HG02938 (cell line): ENCODE results near the gene FTO.
"Not testable (repeated sequence)": the region's sequence is repeated elsewhere in the genome, so short reads cannot be mapped to it uniquely, and the experiment has no call there.

Experiments used
- ATAC-seq: cut with Tn5 transposase; IDR thresholded peaks from one replicate; pipeline ENCODE4 v1.9.1; 2021; ENCODE audit warnings: mild to moderate bottlenecking, moderate library complexity; ENCODE audit not compliant: unreplicated experiment

Gene FTO

DNA sequence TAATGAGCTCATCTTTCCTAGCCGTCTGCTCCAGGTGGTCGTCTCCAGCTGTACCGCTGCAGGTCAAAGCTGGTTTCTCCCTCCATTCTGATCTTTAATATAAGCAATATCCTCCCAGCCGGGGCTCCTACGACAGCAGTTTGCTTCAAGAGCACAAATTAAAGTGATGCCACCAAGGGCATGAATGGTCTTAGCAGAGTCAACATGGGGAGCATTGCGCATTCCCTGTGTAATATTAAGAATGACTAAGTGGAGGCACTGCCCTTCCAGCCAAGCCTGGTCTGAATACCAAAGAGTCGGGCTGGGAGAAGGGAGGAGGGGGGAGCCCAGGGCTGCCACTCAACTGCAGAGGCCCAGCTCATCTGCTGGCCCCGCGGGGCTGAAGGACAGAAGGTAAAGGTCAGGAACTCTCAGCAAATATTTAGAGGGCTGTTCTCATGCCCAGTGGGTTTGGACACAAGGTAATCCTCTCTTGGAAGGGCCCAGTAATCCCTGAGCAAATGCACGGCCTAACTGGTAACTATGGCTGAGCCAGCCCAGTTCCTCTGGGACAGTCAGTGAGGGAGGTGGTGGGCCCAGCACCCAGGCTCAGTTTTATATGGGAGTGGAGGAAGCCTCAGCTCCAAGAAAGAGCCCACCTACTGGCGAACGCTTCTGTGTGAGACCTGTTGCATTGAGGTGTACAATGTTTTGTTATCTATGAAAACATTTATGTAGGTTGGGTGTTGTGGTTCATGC is 461.4 kb downstream of the FTO start:
- no peak for ATAC-seq

DNA sequence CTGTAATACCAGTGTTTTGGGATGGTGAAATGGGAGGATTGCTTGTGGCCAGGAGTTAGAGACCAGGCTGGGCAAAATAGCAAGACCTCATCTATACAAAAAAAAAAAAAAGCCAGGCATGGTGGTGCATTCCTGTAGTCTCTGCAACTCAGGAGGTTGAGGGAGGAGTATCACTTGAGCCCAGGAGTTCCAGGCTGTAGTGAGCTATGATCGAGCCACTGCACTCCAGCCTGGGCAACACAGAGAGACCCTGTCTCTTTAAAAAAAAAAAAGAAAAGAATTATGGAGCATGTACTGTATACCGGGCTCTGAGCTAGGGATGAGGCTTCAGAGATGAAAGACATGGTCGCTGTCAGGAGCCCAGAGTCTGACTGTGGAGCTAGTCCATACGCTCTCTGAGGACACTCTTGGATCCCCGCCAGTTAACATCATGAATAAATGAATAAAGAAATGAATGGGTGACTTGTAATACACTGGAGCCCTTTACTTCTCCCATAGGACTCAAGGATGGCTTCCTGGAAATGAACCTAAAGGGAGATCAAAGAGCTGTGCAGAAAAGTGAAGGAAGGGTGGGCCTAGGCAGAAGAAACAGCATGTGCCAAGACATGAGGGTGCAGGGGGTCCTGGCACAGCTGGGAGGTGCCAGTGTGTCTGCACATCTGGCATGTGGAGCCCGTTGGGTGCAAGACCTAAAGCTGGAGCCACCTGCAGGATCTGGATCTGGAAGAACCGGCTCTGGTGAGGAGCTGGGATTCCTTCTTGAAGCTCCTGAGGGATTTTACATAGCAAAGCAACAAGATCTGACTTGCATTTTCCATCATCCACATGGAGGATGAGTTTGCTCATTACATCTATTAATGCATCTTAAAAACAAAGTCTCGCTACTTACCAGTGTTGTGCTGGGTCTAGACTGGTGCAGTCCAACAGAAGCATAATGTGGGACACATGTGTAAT is 462.2 kb downstream of the FTO start:
- ATAC-seq = no peak

DNA sequence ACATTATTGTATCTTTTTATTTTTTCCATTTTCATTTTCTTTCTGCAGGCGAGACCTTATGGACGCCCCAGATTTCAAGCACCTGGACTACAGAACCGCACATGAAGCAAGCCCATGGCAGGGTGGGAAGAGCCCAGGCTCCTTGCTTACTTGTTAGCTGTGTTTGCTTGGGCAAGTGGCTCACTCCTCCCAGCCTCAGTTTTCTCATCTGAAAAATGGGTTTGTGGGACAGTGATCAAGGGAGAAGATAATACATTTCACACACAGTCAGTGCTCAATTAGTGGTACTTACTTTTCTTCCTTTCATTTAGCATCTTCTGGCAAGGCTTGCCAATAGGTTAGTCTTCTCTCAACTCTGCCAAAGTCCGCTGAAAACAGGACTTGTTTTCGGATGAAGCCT is 465.2 kb downstream of the FTO start:
- no peak for ATAC-seq

DNA sequence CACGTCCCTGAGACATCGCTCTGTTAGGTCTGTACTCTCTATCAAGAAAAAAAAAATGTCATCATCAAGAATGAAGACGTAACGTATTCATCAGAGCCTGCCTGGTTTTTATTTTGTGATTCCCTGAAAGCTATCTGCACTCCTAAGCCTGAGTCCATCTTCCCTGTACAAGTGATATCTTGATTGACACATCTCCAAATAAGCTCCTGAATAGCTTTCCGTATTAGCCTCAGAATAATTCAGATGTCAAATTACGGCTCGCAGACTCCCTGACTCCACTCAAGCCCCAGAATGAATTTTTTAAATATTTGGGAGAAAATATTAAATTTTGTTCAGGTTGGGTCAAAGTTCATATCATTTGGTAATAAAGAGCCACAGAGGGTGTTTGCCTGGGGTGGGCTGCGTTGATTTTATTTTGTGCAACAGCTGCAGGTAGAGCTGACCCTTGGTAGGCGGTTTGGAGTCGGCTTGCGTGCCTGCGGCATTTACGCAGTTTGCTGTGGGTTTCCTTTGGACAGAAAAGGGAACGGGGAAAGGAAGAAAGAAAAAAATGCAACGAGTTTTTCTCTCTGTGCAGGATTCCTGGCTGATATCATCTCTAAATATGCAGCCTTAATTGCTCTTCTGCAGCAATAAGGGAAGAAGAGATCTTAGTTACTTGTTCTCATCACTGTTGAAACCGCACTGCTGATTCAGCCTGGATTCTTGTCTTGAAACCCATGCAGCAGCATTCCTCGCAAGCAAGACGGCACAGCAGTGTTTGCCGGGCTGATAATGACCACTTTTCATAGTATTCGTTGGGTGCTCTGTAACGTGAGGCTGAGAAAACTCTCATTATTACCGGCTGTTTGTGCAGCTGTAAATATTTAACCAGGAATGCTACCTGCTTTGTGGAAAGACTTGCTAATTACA is 467.9 kb downstream of the FTO start:
- ATAC-seq = no peak

DNA sequence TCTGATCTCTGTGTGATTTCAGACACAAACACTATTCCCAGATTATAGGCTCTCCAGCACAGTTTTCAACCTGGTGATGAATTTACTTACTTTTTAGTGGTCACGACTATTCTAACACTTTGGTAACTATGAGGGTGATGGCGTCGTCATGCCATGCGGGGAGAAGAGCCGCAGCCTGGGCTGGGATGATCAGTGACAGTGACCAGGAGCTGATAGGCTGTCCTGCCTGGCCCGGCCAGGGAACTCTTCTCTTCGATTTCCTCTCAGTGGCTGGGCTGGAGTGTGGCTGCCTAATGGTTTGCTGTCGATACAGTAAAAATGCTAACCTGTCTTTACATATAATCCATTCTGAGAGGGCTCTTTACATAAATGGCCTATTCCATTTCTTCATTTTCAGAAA is 469.5 kb downstream of the FTO start:
- ATAC-seq = no peak

DNA sequence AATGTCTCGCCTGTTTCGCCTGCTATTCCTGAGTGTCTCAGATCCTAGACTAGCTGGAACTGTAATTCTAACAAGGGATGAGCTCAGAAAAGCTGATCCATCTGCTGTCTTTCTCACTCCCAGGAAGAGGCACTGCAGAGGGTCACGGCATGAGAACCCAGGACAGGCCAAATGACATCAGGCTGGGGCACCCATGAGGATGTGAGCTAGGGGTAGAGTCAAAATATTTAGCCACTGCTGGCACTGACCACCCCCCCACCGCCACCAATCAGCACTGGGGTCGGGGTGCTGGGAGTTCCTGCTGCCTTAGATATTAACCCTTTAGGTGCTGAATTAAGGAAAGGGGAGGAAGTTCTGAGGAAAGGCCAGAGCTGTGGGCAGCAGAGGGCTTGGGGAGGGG is 470.2 kb downstream of the FTO start:
- ATAC-seq = no peak

DNA sequence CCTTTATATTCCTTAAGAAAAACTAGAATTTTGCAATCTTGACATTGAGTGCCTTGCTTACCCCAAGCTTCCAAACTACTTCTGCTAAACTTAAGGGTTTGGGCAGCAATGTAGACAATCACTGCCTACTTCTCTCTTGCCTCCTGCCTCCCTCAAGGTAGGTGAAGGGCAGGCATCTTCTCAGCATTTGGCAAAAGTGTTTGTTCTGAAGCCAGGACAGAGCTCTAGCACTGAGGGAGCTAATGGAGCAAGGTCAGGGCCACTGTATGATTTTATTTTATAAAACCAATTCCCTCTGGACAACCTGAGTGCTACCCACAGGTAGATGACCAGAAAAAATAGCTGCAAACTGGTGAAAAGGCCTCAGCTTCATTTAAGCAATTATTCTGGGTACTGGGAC is 470.8 kb downstream of the FTO start:
- no peak for ATAC-seq

DNA sequence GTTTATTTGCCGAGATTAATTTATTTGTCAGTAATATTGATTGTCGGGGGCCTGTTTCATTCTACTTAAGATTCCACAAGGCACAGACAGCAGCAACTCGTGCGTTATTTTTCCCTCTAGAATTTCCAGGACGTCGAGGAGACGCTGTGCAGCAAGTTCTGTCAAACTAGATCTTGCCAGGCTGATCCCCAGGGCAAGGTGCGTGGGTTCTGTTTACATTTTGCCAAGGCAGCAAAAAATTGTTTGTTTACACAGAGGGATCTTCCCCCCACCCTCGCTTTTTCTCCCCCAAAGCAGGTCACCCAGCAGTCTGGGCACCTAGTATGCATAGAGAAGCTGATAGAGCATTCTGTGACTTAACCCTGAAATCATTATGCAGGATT is 471.2 kb downstream of the FTO start:
- no peak for ATAC-seq

DNA sequence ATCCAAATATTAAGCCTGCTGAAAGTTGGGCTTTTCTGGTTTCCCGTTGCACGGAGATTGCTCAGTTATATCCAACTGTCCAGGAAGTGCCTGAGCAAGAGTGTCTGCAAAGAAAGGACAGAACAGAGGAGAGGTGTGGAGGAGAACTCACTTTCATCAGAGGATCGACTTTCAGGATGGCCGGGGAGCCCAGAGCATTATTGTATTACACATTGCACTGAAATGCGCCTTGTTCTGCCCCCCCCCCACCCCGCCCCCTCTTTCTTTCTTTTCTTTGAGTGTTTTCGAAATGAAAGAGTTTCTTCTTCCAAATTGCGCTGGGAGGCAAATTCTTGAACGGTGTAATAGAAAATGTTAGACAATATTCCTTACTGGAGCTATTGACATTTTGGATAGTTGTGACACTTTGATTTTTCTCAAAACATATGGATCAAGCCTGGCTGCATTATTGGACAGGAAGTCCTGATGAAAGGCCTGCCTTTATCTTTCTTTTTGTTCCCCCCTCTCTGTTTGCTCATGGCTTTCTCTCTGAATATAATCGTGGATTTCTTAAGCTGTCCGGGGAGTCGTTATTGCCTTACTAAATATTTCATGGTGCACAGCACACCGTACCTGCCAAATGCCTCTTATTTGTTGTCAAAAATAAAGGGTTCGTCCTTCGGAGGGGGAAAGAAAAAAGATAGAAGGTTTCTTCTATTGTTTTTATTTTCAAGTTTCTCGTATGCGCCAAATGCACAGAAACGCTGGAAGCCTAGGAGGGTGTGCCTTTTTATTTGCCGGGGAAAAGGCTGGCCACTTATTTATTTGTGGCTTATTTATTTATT is 471.8 kb downstream of the FTO start:
- no peak for ATAC-seq

DNA sequence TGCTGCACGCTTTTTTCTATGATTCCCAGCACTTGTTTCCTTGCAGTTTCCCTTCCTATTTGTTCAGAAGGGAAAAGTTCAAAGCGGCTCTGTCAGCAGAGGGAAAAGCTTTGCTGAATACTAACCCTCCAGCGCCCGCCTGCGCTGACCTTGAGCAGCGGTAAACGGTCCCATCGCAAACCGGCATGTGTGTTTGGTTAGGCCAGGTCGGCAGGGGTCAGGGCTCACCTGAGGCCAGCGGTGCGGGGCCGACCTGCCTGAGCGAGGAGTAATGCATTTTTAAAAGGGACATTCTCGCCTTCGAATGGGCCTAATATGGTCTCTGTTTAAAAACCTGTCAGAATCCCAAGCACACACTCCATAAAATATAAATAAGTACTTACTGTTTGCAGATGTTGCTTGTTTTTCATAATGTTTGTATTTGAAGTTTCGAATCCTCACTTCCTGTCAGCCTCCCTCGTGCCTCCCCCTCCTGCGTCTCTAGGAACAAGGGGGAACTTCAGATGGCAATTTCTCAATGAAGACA is 472.5 kb downstream of the FTO start:
- no peak for ATAC-seq

DNA sequence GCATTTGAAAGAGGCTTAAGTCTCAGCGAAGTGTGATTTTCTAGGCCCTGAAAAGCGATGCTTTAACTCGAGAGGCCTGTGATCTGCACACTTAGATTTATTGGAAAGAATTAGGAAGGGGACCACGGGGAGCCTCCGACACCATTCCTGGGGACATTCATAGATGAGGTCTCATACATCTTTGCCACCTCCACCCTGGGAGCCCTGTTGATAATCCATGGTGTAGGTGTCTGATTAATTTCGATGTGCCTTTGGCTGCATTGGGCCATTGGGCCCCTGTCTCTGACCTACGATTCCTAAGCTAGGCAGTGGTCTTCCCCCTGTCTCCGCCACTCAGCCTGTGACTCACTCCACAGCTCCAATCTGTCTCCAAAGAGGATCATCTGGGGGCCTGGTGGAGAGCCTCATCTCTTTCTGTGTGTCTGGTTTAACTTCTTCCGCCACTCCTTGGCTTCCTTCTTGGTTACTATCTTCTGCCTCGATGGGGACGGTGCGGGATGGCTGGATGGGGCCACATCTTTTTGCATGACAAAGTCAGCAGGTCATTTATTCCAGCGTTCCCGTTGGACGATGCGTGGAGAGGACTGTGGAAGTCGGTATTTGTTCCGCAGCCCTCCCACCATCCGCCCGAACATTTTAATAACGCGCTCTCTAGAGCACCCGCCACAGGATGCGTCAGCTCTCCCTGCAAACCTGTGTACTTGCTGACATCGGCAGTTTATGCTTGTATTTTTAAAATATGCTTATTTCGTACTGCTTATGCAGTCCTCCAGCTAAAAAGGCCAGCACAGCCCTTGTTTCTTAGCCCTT is 473.3 kb downstream of the FTO start:
- no peak for ATAC-seq

DNA sequence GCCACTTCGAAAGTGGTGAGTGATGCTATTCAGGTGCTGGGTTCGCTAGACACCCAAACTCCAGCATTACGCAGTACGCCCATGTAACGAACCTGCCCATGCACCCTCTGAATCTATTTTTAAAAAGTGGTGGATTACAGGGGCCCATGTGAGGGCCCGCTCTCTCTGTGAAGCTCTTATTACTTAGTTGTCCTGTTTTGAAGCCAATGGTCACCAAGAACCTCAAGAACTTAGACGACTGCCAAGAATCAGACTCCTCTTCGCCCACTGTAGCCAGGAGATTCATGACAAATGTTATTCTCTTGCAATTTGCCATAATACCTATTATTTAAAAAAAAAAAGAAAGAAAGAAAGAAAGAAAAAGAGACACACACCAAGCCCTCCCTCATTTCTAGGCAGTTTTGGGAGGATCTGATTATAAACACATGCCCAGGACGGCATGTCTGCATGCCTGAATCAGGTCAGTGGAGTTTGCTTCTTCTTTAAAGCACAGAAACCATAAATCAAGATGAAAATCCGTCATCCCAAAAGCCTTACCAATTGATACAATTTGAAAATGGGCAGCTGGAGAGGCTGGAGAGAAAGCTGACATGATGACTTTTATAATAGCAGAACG is 474.0 kb downstream of the FTO start:
- no peak for ATAC-seq

DNA sequence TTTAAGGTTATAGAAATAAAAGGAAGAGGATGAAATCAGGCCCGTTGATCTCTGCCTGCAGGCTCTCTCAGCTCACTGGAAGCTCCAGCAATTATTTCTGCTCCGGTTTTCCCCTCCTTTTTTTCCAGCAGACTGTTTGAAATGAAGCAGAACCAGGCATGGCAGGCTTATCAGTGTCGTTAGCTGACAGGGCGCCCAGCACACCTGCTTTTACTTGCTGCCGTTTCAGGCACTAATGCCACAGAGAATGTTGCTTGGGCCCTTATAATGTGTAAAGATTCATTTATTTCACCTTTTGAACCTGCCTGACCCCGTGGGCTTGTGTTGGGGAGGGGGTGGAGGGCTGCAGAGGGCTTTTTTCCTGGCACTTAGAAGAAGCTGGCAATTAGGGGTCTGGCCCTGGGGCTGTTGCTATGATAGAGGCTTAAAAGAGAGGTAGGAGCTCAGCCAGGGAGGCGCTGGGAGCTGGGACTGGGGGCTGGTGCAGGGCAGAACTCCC is 474.6 kb downstream of the FTO start:
- no peak for ATAC-seq

DNA sequence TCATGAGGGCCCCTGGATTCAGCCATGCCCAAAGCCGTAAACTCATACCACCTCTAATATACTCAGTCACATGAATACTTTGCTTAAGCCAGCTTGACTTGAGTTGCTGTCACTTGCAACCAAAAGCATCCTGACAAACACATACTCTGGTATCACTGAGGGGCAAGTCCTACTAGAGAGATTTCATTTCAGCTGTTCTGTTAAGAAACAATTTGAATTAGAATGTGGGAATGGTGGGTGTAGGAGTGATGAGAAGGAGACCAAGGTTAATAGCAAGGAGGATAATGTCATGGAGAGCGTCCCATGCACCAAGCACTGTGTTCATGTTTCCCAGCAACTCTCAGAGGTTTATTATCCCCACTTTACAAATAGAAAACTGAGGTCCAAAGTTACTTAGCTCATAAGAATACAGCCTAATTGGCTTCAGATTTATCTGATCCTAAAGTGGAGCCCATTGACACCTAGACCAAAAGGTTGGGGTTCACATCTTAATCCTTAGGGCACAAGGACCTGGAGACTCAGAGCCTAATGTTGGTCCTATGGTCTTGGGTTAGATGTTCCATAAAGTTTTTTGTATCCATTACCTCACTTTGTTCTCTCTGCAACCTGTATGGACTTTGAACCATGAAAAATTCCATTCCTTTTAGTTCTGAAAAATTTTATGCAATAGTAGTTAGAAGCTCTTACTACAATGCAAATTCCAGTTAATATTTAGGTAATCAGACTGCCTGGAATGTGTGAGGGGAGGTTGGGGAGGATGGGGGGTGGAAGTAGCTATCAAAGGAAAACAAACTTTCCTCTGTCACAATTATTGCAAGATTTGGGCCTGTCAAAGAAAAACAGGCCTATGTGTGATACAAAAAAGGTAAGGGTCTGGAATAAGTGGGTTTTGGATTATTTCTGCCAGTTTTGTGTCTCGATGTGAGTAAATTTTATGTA is 476.7 kb downstream of the FTO start:
- ATAC-seq = no peak

DNA sequence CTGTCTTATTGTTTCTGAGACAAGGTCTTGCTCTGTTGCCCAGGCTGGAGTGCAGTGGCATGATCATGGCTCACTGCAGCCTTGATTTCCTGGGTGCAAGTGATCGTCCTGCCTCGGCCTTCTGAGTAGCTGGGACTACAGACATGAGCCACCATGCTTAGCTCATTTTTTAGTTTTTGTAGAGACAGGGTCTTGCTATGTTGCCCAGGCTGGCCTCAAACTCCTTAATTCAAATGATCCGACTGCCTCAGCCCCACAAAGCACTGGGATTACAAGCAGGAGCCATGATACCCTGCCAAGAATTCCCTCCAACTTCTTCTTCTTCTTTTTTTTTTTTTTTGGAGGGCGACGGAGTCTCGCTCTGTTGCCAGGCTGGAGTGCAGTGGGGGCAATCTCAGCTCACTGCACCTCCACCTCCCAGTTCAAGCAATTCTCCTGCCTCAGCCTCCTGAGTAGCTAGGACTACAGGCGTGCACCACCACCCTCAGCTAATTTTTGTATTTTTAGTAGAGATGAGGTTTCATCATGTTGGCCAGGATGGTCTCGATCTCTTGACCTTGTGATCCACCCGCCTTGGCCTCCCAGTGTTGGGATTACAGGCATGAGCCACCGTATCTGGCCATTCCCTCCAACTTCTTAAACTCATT is 477.9 kb downstream of the FTO start:
- not testable (repeated sequence) for ATAC-seq

DNA sequence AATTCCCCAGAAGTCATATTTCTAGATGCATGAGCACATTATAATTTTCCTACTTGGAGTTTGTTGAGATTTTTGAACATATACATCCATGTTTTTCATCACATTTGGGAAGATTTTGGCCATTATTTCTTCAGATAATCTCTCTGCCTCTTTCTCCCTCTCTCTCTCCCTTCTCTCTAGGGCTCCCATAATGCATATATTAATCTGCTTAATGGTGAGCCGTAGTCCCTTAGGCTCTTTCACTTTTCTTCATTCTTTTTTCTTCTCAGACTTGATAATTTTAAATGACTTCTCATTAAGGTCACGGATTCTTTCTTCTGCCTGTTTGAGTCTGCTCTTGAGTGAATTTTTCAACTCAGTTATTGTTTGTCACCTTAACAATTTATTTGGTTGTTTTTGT is 481.1 kb downstream of the FTO start:
- ATAC-seq = no peak

DNA sequence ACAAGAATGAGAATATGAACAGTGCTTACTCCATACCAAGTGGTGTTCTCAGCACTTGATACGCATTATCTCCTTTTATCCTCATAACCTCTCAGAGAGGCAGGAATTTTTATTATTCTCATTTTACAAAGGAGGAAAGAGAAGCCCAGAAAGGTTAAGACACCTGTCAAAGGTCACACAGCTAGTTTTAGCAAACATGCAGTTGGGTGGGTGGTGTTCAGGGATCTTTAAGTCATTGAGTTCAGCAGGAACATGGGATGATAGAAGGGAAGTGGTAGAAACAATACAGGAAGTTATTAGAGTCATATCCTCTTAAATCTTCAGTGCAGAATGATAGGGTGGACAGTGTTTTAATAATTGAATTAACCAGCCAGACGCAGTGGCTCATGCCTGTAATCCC is 487.2 kb downstream of the FTO start:
- ATAC-seq = no peak
